Activated T-helper 17 cell treated with anti-CD3 and anti-CD28 coated beads, Interleukin-2, amount 50 U/mL, for 72 hours (primary cell): ENCODE measurements around the gene RAD51AP2. TPM values are rescaled to one million over a fixed set of nuclear protein-coding genes. Genes with fewer than 3 reads are reported as not detected.
"Not testable (repeated sequence)": the region's sequence is repeated elsewhere in the genome, so short reads cannot be mapped to it uniquely, and the experiment has no call there.

Source experiments
- ATAC-seq: fragments of 150-1000 bp; cut with Tn5 transposase; replicated peaks from 2 replicates; pipeline ENCODE4 v1.10.0; 2021; ENCODE audit warnings: mild to moderate bottlenecking, moderate library complexity
- H3K27ac Mint-ChIP-seq: one replicate; pipeline ENCODE4 v1.8.0; 2022; ENCODE audit warnings: mixed read lengths
- H3K27me3 Mint-ChIP-seq: one replicate; pipeline ENCODE4 v1.8.0; 2022; ENCODE audit warnings: mixed read lengths
- H3K36me3 Mint-ChIP-seq: one replicate; pipeline ENCODE4 v1.8.0; 2022; ENCODE audit warnings: low read depth, mild to moderate bottlenecking, mixed read lengths
- H3K4me1 Mint-ChIP-seq: one replicate; pipeline ENCODE4 v1.8.0; 2022; ENCODE audit warnings: mixed read lengths
- H3K4me3 Mint-ChIP-seq: one replicate; pipeline ENCODE4 v1.8.0; 2022; ENCODE audit warnings: mild to moderate bottlenecking, mixed read lengths
- H3K9me3 Mint-ChIP-seq: one replicate; pipeline ENCODE4 v1.8.0; 2022; ENCODE audit warnings: mixed read lengths
- total RNA-seq, 2 donors: library from RNA; stranded (reverse); gene quantifications; one replicate each; pipeline ENCODE4 v1.2.3, GENCODE V29; 2022

Gene RAD51AP2
- total RNA-seq: not detected

GRCh38 chr2:17518212-17519154, at the start of gene RAD51AP2:
Gene RAD51AP2 (minus strand): TSS chr2:17518440. CDS start chr2:17518415, 25 bp downstream.
- ATAC-seq: no peak
- Mint-ChIP-seq H3K36me3 (no peaks in the 10 kb centered on the region), H3K4me1 (no peaks in the 10 kb centered on the region), H3K27me3 (peaks cover 11% of the 10 kb centered on the region), H3K4me3 (no peak within 1 kb of the TSS), H3K9me3 (peaks cover 3% of the 10 kb centered on the region), H3K27ac (no peak within 1 kb of the TSS)

- not testable (repeated sequence) for H3K27ac Mint-ChIP-seq, H3K9me3 Mint-ChIP-seq, H3K4me1 Mint-ChIP-seq, H3K36me3 Mint-ChIP-seq, H3K27me3 Mint-ChIP-seq, ATAC-seq, H3K4me3 Mint-ChIP-seq
Measured at GRCh38 chr2:17565726-17566125, 47.5 kb upstream of the RAD51AP2 start.

- H3K27ac Mint-ChIP-seq: no peak overlapping the region
- H3K36me3 Mint-ChIP-seq: no peaks in the 10 kb centered on the region
- H3K9me3 Mint-ChIP-seq: no peaks in the 10 kb centered on the region
- no peak for ATAC-seq
- H3K4me1 Mint-ChIP-seq: no peaks in the 10 kb centered on the region
- H3K27me3 Mint-ChIP-seq: peaks cover 4% of the 10 kb centered on the region
- no peak overlapping the region for H3K4me3 Mint-ChIP-seq
Measured at GRCh38 chr2:17558878-17559277, 40.6 kb upstream of the RAD51AP2 start.

- Mint-ChIP-seq H3K27me3 (peaks cover 4% of the 10 kb centered on the region), H3K36me3 (no peaks in the 10 kb centered on the region), H3K9me3 (no peaks in the 10 kb centered on the region), H3K4me3 (no peak overlapping the region), H3K27ac (no peak overlapping the region), H3K4me1 (no peaks in the 10 kb centered on the region)
- no peak for ATAC-seq
Measured at GRCh38 chr2:17558053-17558452, 39.8 kb upstream of the RAD51AP2 start.

- ATAC-seq: no peak
- Mint-ChIP-seq H3K36me3 (no peaks in the 10 kb centered on the region), H3K9me3 (no peaks in the 10 kb centered on the region), H3K27me3 (peaks cover 4% of the 10 kb centered on the region), H3K27ac (no peak overlapping the region), H3K4me1 (no peaks in the 10 kb centered on the region), H3K4me3 (no peak overlapping the region)
Measured at GRCh38 chr2:17557596-17557995, 39.4 kb upstream of the RAD51AP2 start.

- no peak for ATAC-seq
- no peak overlapping the region for H3K27ac Mint-ChIP-seq
- peaks cover 7% of the 10 kb centered on the region for H3K27me3 Mint-ChIP-seq
- H3K4me1 Mint-ChIP-seq: no peaks in the 10 kb centered on the region
- peaks cover 4% of the 10 kb centered on the region for H3K9me3 Mint-ChIP-seq
- H3K36me3 Mint-ChIP-seq: no peaks in the 10 kb centered on the region
- no peak overlapping the region for H3K4me3 Mint-ChIP-seq
Measured at GRCh38 chr2:17555150-17555549, 36.9 kb upstream of the RAD51AP2 start.

GRCh38 chr2:17550907-17551306, 32.7 kb upstream of the RAD51AP2 start:
- ATAC-seq: no peak
- Mint-ChIP-seq H3K4me3 (no peak overlapping the region), H3K9me3 (peaks cover 4% of the 10 kb centered on the region), H3K27ac (no peak overlapping the region), H3K27me3 (peaks cover 29% of the 10 kb centered on the region), H3K4me1 (no peaks in the 10 kb centered on the region), H3K36me3 (no peaks in the 10 kb centered on the region)

- no peaks in the 10 kb centered on the region for H3K4me1 Mint-ChIP-seq
- peaks cover 33% of the 10 kb centered on the region for H3K27me3 Mint-ChIP-seq
Measured at GRCh38 chr2:17547737-17548136, 29.5 kb upstream of the RAD51AP2 start.

GRCh38 chr2:17547237-17547636, 29.0 kb upstream of the RAD51AP2 start:
- H3K9me3 Mint-ChIP-seq: peaks cover 4% of the 10 kb centered on the region
- no peaks in the 10 kb centered on the region for H3K36me3 Mint-ChIP-seq
- peaks cover 33% of the 10 kb centered on the region for H3K27me3 Mint-ChIP-seq
- no peaks in the 10 kb centered on the region for H3K4me1 Mint-ChIP-seq
- no peak overlapping the region for H3K4me3 Mint-ChIP-seq
- no peak overlapping the region for H3K27ac Mint-ChIP-seq
- ATAC-seq: no peak

More at GRCh38 chr2:17547737-17548136, 29.5 kb upstream of the RAD51AP2 start:
- Mint-ChIP-seq H3K27ac (no peak overlapping the region), H3K9me3 (peaks cover 4% of the 10 kb centered on the region), H3K4me3 (no peak overlapping the region), H3K36me3 (no peaks in the 10 kb centered on the region)
- ATAC-seq: no peak

GRCh38 chr2:17545680-17546613, 27.7 kb upstream of the RAD51AP2 start:
- peaks cover 4% of the 10 kb centered on the region for H3K9me3 Mint-ChIP-seq
- no peak for ATAC-seq
- no peak overlapping the region for H3K4me3 Mint-ChIP-seq
- H3K36me3 Mint-ChIP-seq: no peaks in the 10 kb centered on the region
- H3K4me1 Mint-ChIP-seq: peaks cover 4% of the 10 kb centered on the region
- peaks cover 38% of the 10 kb centered on the region for H3K27me3 Mint-ChIP-seq
- H3K27ac Mint-ChIP-seq: no peak overlapping the region

- peaks cover 48% of the 10 kb centered on the region for H3K27me3 Mint-ChIP-seq
- no peak overlapping the region for H3K4me3 Mint-ChIP-seq
Measured at GRCh38 chr2:17544256-17544655, 26.0 kb upstream of the RAD51AP2 start.

GRCh38 chr2:17543848-17544247, 25.6 kb upstream of the RAD51AP2 start:
- Mint-ChIP-seq H3K27me3 (peaks cover 44% of the 10 kb centered on the region), H3K27ac (no peak overlapping the region), H3K36me3 (no peaks in the 10 kb centered on the region), H3K4me3 (no peak overlapping the region), H3K9me3 (peaks cover 5% of the 10 kb centered on the region), H3K4me1 (peaks cover 8% of the 10 kb centered on the region)
- no peak for ATAC-seq

More at GRCh38 chr2:17544256-17544655, 26.0 kb upstream of the RAD51AP2 start:
- Mint-ChIP-seq H3K4me1 (peaks cover 8% of the 10 kb centered on the region), H3K27ac (no peak overlapping the region), H3K9me3 (peaks cover 5% of the 10 kb centered on the region), H3K36me3 (no peaks in the 10 kb centered on the region)
- ATAC-seq: no peak

GRCh38 chr2:17543131-17543660, 25.0 kb upstream of the RAD51AP2 start:
- Mint-ChIP-seq H3K36me3 (no peaks in the 10 kb centered on the region), H3K27me3 (peaks cover 45% of the 10 kb centered on the region), H3K4me1 (peaks cover 8% of the 10 kb centered on the region), H3K27ac (no peak overlapping the region), H3K4me3 (no peak overlapping the region), H3K9me3 (peaks cover 5% of the 10 kb centered on the region)
- ATAC-seq: no peak

GRCh38 chr2:17542471-17542870, 24.2 kb upstream of the RAD51AP2 start:
- no peak for ATAC-seq
- no peak overlapping the region for H3K27ac Mint-ChIP-seq
- no peak overlapping the region for H3K4me3 Mint-ChIP-seq
- peaks cover 5% of the 10 kb centered on the region for H3K9me3 Mint-ChIP-seq
- H3K36me3 Mint-ChIP-seq: no peaks in the 10 kb centered on the region
- H3K27me3 Mint-ChIP-seq: peaks cover 44% of the 10 kb centered on the region
- peaks cover 8% of the 10 kb centered on the region for H3K4me1 Mint-ChIP-seq
